HG03103 (cell line): ENCODE measurements around the gene SH2D1B.
A peak's percentile ranks its signal among the peaks of the same experiment; 100 is the strongest.

Experiments used
- ATAC-seq: cut with Tn5 transposase; IDR thresholded peaks from one replicate; pipeline ENCODE4 v1.9.1; 2021; ENCODE audit warnings: low read depth; ENCODE audit not compliant: unreplicated experiment

Gene SH2D1B

GRCh38 chr1:162400790-162401355, 11.1 kb downstream of the SH2D1B start:
- ATAC-seq = no peak

DNA sequence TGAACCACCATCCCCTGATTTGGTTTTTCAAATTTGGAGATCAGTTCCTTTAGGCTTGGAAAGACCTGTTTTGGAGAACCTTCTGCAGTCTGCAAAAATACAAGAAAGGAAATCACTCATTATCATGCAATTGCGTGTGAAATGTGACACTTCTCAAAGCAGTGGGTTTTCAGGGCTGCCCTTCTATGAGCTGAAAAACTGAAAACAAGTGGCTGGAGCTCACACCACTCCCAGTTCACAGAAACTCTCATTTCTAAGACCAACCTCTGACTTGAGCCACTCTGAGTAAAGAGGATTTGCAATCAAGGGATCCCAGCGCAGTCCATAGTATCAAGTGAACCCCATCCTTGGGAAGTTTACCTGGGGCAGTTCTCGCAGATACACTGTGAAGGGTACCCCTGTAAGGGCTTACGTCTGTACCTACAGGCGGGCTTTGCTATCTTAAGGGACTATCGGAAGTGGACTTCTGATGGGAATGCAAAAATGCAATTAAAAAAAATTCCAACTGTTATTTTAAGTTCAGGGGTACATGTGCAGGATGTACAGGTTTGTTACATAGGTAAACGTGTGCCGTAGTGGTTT, 12.8 kb downstream of the SH2D1B start:
- no peak for ATAC-seq

DNA sequence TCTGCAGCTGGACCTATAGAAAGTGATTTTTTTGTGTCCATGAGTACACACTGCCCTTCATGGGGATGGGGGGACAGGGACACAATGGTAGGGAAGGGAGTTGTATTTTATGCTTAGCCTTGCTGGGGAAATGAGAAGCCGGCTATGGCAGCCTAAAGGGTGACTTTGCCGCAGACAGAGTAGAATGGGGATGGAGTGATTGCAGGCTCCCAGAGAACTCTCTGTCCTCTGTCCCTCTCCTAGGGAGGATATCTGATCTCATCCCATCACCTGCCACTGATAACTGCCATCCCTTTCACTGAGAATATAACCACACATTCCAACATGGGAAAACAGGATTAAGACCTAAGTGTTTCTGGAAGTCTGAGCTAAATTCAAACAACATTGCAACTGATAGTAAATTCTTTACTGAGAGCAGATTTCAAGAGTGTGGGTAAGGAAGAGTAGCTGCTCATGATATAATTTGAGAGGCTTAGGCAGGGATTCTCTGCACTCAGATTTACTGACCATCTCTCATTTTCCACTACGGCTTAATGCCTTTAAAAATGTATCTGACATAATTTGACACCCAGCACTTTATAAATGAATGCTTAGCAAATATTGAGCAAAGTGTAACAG, 13.9 kb downstream of the SH2D1B start:
- ATAC-seq = no peak

DNA sequence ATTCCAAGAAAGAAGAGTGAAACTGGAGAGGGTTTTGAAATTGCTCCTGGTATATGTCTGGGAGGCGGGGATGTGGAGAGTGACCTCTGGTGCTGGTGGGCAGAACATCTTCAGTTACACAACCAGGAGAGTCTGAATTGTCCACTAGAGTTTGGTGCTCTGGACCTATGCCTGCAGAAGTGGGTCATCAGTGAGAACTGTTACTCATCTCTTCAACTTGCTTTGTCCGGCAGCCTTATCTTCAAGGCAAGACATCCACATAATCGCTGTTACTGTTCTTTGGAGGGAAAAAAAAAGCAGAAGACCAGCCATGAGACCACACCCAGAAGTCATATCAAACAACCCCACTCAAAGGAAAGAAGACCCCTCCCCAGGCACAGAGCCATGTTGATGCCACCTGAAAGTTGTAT, 14.9 kb downstream of the SH2D1B start:
- ATAC-seq = no peak

DNA sequence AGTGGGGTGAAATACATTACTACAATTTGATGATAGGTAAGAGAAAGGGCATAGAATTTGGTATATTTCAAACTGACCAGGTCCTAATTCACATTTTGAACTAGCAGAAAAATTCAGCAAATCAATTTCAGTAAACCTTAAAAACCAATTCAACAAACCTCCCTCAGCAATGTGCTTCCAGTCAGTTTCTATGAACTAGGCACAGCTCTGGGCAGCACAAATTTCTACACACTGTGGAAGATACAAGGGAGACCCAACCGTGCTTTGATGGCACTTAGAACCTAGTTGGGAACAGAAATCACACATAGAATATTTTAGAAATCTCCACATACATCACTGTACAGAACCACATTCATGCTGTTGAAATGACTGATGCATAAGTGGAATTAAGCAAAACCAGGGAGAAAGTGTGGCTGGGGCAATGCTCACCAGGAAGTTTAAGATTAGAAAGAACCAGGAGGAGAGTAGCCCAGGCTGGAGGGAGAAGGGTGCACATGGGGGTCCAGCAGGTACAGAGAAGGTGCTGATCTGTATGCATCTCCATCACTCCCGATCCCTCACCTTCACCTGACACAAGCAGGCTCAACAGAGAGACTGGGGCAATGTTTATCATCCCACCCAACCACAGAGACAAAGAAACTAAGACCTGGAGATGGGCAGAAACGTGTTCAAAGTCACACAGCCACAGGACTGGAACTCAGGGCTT, 15.6 kb downstream of the SH2D1B start:
- no peak for ATAC-seq

- peak; percentile 48 for ATAC-seq
Measured at GRCh38 chr1:162391790-162392563, 20.0 kb downstream of the SH2D1B start.

- no peak for ATAC-seq
Measured at GRCh38 chr1:162390396-162391185, 21.3 kb downstream of the SH2D1B start.

DNA sequence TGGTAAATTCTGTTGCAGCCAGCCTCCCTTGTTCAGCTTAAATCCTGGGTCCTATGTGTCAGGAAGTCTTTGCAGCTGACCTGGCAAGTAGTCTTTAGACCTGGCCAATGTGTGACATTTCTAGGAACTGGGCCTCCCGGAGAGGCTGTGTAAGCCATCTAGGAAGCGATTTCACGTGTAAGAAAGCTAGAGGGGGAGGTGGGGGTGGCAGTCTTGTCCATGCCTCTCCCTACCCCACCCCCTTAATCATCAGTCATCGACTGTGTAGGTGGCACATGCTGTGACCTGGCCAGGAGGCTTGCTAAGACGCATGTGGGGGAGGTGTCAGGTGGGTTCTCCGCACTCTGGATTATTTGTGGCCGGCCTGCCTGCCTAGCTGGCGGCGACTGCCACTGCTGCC, 22.0 kb downstream of the SH2D1B start:
- no peak for ATAC-seq

- ATAC-seq = no peak
Measured at GRCh38 chr1:162389021-162389818, 22.7 kb downstream of the SH2D1B start.

- ATAC-seq = no peak
Measured at GRCh38 chr1:162388615-162389014, 23.3 kb downstream of the SH2D1B start.

DNA sequence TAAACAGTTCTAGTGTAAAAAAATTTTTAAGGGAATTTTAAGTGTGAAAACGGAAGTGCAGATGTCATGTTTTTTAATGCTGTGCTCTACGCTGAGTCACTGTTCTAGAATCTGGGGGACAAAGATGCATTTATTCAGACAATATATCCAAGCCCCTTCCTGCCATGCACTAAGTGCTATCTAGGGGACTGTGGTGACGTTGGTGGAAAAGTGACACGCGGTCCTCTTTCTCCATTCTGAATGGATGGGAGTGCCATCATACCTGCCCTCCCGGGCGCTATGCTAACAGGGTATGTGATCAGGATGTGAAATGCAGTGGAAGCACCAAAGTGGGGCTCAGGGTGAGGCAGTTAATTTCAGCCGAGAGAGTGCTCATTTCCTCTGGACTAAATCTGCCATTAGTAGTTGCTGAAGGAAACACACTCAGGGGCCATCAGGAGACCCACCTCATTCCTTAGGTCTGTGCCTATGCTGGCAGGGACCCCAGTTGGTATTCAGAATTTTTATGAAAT, 23.8 kb downstream of the SH2D1B start:
- ATAC-seq = no peak

DNA sequence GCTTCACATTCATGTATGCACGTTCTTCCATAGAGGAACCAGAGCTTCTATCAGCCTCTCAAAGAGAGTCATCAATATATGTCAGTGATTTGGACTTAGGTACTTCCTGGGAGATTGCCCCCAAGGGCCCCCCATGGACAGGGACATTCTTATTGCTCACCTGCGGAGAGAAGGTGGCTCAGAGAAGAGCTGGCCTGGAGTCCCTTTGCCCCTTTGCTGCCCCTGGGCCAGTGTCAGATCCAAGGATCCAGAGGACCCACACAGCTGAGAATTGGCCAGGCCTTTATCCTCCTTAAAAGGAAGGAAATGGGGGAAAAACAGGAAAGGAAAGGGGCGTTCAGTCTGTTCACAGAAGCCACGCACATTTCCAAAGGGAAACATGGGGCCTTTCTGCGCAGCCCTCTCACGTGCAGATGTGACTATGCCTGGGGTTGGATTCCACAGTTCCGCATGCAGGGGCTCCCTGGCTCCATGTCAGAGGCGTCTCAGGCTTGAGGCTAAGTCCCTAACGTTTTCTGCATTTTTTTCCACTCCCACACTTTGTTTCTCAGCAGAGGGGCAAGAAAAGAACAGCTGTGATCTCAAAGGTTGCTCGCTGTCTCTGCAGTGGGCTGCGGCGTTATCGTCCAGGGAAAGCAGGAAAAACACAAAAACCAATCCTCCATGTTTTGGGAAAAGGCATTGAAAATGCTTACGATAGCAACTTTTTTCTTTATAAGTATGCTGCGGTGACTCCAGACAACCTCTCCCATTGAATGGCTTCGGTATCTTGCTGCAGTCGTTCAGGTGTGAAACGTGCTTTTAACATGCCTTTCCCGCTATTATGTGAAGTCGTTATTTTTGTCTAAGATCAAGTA, 24.5 kb downstream of the SH2D1B start:
- ATAC-seq = no peak

DNA sequence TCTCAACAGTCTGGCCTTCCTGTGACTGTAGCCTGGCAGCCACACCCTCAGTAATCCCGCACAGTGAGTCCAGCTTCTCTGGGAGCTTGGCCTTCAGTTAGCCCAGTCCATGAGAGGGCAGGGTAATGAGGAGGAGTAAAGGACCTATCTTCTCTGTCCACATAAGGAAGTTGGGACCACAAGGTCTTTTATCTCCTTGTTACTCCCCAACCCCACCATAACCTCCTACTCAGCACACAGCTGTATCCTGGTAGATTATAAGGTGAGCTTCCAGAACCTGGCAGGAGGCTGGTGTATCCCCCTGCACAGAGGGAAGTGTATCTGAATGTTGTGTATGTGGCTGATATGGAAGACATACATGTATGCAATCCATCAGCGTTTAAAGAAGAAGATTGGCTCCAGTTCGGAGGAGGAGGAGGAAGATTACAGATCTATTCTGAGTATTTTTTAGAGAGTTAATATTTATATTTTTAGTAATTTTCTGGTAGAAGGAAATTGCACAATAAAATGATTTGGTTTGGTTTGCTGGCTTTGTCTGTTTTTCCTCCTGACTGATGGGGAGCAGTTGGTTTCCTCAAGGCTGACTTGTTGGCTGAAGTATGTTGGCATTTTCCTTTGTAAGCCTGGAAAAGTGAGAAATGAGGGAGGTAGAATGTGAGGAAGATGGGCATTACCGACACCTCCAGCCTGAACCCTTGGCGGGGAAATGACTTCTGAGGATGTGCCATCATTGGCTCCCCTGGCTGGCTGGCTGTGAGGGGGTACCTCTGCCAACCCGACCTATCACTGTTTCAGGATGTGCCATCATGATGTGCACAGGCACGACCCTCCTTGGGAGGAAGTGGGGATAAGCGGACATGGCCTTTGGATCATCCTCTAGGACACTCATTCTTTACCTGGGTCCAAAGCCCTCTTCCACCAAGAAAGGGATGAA, 25.4 kb downstream of the SH2D1B start:
- no peak for ATAC-seq

DNA sequence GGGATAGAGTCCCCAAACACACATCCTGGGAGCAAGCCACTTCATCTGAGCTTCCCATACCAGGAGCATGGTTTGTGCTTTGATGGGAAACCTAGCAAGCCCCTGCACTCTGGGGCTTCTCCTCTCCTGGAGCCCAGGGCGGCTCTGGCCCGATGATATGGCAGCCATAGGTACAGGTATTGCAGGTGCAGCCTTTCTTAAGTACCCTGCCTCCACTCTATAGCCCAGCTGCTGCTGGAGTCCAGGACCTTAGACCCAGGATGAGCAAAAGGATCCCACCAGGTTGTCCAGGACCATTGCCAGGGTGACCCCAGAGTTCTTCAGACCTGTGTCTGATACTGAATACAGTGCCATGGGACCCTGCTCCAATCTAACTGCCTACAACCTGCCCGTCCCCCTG, 26.2 kb downstream of the SH2D1B start:
- ATAC-seq = no peak

DNA sequence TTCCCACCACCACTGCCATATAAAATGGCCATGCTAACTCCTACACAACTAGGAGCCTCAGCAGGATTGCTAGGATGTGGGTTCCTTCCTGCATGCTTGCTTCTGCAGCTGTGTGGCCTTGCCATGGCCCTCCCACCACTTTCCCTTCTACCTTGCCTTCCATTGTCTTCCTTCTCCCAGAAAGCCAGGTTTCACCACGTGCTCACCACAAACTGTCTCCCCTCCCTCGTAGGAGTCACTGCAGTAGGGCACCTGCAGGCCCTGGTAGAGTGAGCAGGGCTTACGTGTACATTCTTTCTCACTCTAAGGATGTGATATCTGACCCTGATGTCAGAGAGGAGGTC, 26.7 kb downstream of the SH2D1B start:
- no peak for ATAC-seq

DNA sequence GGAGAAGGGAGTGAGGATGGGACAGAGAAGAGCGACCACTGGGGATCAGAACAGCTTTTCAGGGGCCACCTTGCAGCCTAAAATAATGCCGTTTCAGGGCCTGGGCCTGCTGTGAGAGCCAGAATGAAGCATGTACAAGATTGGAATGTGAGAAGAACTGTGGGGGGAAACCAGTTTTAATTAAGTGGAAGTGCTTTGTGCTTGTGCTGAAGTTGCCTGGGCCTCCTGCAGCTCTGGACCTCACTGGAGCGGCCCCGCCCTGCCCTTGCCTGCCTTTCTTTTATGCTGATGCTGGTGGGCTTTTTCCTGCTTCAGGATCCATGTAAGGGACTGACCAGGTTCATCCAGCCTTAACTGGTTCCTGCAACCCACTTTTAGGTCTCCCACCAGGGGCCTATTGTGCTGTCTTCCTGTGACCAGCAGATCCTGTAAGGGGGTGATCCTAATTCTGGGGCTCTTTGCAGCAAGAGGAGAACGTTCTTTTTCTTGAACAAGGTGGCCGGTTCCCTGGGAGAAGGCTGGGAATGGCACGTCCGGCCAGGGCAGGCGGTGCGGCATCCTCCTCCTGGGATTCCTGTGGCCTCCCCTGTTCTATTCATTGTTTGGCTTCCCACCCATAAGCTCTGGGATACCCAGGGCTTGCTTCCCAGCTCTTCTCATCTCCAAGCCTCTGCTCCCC, 27.2 kb downstream of the SH2D1B start:
- ATAC-seq = no peak

- no peak for ATAC-seq
Measured at GRCh38 chr1:162384116-162384515, 27.8 kb downstream of the SH2D1B start.
